HG03097 (cell line): ENCODE results near the gene STARD7.
"Not testable (repeated sequence)": the region's sequence is repeated elsewhere in the genome, so short reads cannot be mapped to it uniquely, and the experiment has no call there.

Experiments
- ATAC-seq: cut with Tn5 transposase; IDR thresholded peaks from one replicate; pipeline ENCODE4 v1.9.1; 2021; ENCODE audit not compliant: unreplicated experiment, low FRiP score

Gene STARD7

DNA sequence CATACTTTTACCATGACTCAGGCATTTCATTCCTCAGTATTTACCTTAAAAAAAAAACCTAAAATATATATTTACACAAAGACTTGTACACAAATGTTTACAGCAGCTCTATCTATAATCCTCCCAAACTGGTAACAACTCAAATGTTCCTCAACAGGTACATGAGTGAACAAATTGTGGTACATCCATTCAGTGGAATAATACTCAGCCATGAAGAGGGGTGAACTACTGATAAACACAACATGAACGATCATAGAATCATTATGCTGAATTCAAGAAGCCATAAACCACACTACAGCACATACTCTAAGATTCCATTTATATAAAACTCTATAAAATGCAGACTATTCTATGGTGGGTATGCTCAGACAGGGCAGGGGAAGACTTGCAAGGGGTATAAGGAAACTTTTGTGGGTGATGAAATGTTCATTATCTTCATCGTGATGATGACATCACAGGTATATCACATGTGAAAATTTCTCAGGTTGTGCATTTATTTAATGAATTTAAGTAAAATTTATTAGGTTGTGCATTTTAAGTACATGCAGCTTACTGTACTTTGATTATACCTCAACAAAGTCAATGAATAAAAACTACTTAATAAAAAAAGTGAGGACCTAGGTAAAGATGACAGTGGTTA, 38.6 kb downstream of the STARD7 start:
- no peak for ATAC-seq

DNA sequence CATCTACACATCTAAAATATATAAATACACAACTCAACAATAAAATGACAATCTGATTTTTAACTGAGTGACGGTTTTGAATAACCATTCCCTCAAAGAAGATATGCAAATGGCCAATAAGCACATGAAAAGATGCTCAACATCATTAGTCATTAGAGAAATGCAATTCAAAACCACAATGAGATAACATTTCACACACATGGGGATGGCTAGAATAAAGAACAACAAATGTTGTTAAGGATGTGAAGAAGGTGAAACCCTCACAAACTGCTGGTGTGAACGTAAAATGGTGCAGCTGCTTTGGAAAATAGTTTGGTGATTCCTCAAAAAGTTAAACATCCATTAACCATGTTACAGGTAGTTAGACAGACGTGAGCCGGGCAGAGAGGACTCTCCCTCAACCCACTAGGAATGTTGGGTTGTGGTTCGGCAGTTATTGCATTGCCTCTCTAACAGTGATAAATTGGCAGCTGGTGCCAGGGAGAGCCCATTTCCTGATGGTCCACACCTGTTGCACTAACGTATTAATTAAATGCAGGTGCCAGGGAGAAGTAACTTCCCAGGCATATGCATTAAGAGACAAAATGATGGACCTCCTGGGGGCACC, 41.1 kb downstream of the STARD7 start:
- ATAC-seq, result no peak

DNA sequence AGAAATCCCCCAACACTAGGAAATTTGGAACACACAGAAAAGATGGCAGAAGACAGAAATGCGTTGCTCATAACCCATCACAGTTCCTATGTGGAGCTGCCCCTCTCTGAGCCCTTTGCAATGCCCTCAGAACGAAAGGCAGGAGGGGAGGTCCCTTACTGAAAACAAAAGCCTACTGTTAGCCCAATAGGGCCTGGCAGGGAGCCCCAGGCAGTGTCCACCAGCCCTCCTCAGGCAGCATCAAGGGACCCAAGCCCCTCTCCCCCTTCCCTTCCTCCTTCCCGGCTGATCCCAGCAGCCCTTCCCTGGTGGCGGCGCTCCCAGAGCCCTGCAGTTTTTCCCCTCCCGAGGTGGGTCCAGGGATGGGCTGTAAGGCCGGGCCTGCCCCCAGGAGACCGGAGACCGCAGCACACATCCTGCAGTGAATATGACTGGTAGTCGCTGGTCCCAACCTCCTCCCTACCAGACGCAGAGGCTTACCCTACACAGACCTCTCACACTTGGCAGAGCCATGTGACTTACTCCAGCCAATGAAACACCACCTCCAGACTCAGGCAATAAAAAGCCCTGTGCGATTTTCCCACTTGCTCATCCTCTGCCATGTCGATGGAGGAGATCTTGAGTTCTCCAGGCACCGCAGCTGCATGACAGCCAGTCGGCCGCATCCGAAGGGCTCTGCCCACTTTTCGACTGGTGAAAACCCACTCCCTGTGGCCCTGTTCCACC, 44.0 kb downstream of the STARD7 start:
- ATAC-seq, result peak; percentile 46

DNA sequence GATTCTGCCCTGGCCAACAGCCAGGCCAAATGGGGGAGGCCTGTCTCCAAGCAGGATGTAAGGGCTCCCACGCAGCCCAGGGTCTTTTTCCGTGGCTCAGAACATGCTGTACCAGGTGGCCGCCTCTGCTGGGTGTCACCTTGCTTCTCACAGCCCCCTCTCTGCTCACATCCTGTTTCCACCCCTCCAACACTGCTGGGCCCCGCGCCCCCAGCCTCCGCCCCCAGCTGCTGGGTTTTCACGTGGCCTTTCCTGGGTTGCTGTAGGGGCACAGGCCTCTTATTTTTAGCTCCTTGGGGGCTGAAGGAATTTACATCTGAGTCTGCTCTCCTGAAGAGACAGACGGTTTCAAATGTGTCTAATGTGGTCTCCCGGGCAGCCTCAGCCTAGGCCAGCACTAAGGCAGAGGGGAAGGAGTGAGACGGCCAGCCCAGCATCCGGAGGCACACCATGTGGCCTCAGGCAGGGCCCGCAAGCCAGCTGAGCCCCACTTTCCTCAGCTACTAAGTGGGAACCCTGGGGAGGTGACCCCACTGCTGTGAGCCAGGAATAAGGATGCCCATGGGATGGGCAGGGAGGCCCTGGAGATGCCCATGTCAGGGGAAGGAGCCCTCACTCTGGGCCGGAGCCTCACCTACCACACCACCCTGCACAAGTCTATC, 44.7 kb downstream of the STARD7 start:
- peak; percentile 47 for ATAC-seq

DNA sequence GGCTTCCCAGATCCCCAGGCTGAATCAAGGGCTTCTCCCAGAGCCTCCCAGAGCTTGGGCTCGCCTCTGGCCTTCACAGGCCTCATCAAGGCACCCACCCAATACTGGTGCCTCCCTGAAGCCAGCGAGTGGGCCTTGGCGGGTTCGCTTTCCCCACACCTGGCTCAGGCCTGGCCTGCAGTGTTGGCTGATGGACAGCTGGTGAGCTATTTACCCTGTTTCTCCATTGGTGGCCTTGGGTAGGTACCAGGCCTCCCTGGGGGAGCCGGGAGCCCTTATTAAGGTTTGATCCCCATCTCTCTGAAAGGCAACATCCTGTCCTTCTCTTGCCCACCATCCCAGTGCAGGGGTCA, 45.2 kb downstream of the STARD7 start:
- no peak for ATAC-seq

DNA sequence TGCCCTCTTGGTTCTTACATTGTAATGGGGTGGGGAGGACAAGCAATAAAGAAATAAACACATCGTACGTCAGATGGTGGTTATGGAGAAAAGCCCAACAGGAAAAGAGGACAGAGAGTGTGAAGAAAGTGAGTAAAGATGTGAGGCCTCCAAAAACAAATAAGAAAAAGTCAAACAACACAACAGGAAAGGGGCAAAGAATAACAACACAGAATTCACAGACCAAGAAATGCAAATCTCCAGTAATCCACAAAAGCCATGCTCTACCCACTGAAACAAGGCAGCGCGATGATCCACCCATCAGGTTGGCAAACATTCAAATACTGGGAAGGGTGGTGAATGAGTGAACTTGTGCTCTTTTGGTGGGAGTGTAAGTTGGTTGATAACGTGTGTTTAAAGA, 46.7 kb downstream of the STARD7 start:
- no peak for ATAC-seq

DNA sequence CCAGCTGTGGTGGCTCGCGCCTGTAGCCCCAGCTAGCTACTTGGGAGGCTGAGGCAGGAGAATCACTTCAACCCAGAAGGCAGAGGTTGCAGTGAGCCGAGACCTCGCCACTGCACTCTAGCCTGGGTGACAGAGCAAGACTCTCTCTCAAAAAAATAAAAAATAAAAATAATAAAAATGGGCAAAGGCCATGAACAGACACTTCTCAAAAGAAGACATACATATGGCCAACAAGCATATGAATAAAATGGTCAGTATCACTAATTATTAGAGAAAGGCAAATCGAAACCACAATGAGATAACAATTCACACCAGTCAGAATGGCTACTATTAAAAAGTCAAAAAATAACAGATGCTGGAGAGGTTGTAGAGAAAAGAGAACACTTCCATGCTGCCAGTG, 48.3 kb downstream of the STARD7 start:
- not testable (repeated sequence) for ATAC-seq

DNA sequence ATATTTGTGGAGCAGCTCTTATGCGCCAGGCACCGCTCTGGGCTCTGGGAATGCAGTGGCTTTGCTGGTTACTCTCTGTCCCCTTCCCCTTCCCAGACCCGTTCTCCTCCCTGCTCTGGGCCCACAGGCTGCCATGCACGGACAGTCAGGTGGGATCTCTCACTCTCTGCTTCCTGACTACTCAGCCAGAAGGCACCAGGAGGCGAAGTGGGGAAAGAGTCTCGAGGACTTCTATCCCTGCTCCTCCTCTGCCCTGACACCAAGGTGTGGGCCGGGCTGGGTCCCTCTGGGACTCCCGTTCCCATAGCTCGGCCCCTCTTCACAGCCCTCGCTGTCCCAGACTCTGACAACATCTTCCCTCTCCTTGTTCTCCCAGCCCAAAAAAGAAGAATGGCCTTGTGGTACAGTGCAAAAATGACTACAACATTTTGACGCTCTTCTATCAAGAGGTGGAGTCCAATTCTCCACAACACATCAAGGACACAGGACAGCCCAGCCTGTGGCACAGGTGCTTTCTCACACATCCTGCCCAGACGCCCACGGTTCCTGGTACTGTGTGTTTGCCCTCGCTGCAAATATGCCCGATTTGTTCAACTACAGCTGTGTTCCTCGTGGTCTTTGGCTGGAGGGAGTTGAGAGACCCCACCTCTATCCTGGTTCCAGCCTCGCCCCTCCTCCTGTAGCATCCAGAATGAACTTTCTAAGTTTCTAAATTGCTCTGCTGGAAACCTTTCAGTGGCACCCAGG, 49.4 kb downstream of the STARD7 start:
- no peak for ATAC-seq

DNA sequence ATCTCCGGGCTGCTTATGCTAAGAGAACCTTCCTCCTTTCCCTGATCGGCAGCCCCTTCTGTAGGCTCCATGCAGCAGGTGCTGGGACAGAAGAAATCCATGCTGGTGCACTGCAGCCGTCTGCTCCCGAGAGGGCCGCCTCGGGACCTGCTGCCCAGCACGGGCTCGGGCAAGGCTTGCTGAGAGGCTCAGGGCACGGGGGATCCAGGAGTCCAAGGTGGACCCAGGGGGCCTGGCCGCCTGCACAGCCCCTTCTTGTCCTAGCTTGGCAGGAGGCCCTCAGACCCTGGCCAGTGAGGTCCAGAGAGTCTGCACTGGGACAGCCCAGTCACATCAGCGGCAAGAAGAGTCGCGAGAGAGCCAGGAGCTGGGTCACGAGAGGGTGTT, 50.1 kb downstream of the STARD7 start:
- no peak for ATAC-seq

DNA sequence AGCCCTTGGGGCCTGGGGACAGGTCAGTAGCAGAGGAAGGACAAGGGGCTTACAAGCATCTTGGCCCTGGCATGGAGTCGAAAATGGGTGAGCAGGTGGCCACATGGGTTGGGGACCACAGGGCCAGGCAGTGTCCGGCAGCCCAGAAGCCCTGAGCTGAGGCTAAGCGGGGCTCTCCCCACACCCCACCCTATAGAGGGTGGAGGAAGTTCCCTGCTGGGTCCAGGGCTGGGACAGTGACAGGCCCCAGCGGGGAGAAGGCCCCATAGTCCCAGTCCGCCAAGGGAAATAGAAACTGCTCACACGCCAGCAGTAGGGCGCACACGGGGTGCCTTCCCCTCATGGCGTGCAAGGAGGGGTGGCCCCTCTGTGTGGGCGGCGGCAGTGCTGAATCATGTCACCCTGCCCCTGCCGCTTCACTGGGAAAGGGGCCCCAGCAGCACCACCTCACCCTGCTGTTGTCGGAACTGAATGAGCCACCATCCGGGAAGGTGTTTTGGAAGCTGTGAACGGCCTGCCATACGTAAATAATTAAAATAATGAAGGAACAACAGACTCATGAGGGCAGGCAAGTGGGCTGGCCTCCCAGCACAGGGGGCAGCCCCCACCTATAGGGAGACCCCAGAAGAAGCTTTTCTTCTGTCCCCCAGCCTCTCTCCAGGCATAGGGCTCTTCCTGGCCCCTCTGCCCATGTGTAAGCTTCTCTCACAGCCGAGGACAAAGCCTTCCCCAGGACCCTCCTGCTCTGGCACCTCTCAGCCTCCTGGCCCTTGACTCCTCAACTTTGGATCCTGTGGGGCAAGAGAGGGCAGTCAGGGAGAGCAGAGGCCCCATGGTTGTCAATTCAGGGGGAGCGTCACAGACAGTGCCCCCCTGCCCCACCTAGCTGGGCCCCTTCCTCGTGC, 50.7 kb downstream of the STARD7 start:
- peak; percentile 51 for ATAC-seq

DNA sequence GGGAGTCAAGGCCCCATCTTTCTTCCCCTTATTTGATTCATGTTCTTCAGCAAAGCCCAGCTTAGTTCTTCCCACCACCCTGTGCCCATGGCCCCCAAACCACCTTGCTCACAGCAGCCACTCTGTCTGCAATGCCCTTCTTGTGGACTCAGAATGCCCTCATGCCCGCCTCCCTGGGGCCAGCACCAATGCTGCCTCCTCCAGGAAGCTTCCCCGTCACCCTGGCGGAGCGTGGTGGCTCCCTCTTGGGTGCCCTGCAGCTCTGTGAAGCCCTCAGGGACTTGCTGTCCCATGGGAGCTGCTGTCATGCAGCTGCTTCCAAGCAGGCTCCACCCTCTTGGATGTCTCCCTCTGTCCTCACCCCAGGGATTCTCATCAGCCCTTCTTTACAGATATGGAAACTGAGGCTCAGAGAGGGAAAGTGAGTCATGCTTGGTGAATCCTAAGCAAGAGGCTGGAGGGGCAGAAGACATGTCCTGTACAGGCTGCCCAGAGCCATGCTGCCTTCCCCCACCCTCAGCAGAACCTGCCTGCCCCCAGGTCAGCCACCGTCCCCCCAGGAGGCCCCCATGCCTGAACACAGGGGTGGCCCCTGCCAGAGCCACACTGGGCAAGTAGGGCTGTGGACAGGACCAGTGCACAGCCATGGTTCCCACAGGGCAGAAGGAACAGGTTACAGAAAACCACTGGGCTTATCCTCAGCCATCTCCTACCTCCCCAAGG, 51.5 kb downstream of the STARD7 start:
- peak; percentile 41 for ATAC-seq

DNA sequence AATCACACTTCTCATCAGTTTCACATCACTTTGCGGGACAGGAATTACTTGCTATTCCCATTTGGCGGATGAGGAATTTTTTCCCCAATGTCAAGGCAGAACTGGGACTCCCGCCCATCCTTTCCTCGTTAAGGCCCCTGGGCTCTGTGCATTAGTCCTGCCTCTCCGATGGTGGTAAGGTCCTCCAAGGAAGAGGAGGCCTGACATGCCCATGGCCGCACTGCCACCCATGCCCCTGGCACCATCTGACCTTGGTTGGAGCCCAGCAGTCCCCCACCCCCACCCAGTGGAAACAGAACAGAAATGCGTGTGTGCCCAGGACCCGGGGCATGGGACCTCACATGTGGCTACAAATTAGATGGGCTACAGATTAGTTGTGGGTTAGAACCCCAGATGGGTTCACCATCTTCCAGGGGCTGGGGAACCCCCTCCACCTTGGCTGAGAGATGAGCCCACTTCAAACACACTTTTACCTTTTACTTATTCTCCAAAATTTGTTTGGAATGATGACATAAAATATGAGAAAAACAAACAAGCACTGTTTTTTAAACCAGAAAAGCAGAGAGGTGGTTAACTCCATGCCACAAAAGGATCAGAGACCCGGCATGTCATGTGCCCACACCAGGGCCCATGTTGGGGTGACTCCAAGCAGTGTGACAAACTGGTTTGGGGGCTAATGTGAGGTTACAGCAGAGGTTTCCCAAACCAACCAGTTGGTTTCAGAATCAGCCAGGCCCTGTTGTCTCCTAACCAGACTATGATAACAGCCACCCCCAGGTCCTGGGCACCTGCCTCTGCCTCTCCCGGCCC, 52.4 kb downstream of the STARD7 start:
- no peak for ATAC-seq

DNA sequence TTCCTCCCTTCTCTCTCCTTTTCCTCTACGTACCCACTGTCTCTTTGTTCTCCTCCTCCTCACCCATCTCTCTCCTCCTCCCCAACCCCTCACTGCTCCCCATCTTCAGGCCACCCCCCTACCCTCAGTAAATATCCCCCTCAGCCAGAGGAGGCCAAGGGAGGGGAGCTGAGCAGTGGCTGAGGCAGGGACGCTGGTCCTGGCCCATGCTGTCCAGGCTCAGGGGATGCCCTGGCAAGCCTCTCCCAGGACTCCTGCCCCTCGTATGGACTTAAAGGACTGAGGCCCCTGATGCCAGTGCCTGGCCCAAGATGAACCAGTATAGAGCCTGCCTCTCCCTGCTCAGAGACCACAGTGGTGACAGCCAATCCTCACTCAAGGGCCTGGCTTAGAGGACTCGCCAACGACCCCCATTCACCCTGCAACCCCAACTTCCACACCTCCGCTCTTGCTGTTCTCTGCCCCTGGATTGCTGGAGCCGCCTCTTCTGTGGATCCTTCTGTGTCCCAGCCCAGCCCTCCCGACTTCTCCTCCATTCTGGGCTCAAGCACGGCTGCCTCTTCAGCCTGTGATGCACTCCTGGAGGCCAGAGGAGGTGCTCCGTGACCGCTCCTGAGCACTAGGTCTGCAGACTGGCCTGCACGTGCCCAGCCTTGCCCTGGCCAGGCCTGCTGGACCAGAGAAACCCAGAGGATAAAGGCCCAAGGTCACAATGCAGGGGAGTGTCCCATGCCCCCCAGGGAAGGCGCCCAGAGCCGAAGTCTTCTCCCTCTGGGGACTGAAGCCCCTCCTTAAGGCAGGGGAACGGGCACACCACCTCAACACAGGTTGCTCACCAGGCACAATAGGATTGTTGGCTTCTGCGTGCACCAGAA, 53.9 kb downstream of the STARD7 start:
- ATAC-seq, result no peak

DNA sequence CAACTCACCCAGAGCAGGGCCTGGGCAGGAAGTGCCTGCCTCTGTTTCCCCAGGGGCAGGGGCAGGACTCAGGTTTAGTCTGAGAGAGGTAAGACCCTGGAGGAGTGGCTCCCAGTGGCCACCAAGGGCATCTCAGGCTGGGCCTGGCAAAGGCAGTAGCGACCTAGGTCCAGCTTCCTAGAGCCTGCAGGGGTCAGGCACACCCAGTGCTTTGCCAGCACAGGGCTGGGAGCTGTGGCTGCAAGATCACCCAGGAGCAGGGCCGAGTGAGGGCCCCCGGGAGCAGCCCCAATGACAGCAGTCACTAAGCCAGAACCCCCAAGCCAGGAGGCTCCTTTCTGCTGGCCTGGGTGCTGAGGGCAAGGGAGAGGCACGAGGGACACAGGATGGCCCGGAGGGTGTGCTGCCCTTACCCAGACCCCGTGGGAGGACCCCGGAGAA, 54.6 kb downstream of the STARD7 start:
- no peak for ATAC-seq

DNA sequence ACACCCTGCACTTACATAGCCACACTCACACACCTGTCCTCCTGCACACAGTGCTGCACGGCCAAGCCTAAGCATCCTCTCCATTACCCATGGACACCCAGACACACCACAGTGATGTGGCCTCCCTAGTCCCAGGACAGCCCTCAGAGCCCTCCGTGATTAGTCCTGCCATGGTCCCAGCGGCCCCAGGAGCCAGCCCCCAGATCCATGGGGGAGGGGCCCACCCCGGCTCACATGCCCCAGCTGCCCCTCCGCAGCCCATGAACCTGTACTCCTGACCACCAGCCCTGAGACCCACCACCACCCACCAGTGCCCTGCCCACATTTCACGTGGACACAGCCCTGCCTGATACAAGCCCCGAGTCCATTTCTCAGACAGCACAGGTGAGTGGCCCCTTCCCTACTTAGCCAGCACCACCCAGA, 55.3 kb downstream of the STARD7 start:
- no peak for ATAC-seq

DNA sequence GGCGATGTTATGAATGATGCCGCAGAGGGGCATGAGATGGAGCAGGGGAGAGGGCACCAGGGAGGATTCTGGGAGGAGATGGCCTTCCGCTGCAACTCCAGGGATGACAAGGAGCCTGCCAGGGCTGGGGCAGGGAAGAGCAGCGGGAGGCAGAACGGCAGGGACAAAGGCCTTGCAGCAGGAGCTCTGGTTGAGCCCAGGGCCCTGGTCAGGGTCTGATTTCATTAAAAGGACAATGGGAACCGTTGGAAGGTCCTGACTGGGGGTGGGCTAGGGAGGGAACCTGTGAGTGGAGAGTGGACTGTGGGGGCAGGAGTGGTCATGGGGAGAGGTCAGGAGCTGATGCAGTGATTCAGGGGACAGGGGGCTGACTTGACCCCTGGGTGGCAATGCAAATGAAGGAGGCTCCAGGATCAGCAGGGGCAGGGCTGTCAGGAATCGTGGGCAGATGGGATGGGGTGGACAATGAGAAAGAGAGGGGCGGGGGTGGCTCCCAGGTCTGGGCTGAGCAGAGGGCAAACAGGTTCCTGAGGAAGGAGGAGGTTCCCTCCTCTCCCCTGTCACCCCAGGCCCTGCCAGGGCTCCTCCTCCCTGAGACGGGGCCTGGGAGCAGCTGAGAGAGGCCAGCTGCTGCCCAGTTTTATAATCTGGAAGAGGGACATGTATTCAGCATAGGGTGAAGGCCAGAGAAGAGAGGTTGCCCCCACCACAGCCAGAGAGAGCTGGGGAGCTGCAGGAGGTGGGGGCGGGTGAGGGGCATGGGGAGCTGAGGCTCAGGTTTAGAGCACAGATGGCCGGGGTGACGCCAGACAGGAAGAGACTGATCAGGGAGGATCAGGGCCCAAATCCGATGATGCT, 56.1 kb downstream of the STARD7 start:
- ATAC-seq, result no peak
